HEK293 (cell line): ENCODE data around the gene UBTD1.

Source experiments
- EGR2 ChIP-seq: fragments of 450-650 bp; formaldehyde crosslinking; IDR thresholded peaks from 2 replicates; pipeline ENCODE4 v1.5.1; 2016; ENCODE audit warnings: low read depth, missing biosample characterization, missing genetic modification characterization
- GLI2 ChIP-seq: fragments of 450-650 bp; formaldehyde crosslinking; IDR thresholded peaks from 2 replicates; pipeline ENCODE4; 2017; ENCODE audit warnings: missing biosample characterization, missing genetic modification characterization, low read depth, borderline replicate concordance
- GLIS1 ChIP-seq: fragments of 450-650 bp; formaldehyde crosslinking; IDR thresholded peaks from 2 replicates; pipeline ENCODE4 v1.5.1; 2016; ENCODE audit warnings: missing biosample characterization, missing genetic modification characterization
- INSM2 ChIP-seq: fragments of 450-650 bp; formaldehyde crosslinking; IDR thresholded peaks from 2 replicates; pipeline ENCODE4 v1.5.1; 2016; ENCODE audit warnings: missing biosample characterization, missing genetic modification characterization
- OVOL3 ChIP-seq: fragments of 450-650 bp; formaldehyde crosslinking; IDR thresholded peaks from 2 replicates; pipeline ENCODE4 v1.5.1; 2016; ENCODE audit warnings: missing biosample characterization, missing genetic modification characterization
- PRDM1 ChIP-seq: fragments of 450-650 bp; formaldehyde crosslinking; IDR thresholded peaks from 2 replicates; pipeline ENCODE4; 2016; ENCODE audit warnings: missing biosample characterization, missing genetic modification characterization
- PRDM10 ChIP-seq: fragments of 450-650 bp; formaldehyde crosslinking; IDR thresholded peaks from 2 replicates; pipeline ENCODE4 v1.5.1; 2016; ENCODE audit warnings: missing biosample characterization, missing genetic modification characterization
- SP2 ChIP-seq: fragments of 450-650 bp; formaldehyde crosslinking; IDR thresholded peaks from 2 replicates; pipeline ENCODE4 v1.5.1; 2016; ENCODE audit warnings: missing biosample characterization, missing genetic modification characterization
- YY2 ChIP-seq: fragments of 450-650 bp; formaldehyde crosslinking; IDR thresholded peaks from 2 replicates; pipeline ENCODE4 v1.5.1; 2016; ENCODE audit warnings: missing biosample characterization, missing genetic modification characterization
- ZBTB48 ChIP-seq: fragments of 450-650 bp; formaldehyde crosslinking; IDR thresholded peaks from 2 replicates; pipeline ENCODE4 v1.5.1; 2016; ENCODE audit warnings: missing biosample characterization, missing genetic modification characterization
- ZBTB7A ChIP-seq: fragments of 450-650 bp; formaldehyde crosslinking; IDR thresholded peaks from 2 replicates; pipeline ENCODE4 v1.5.1; 2016; ENCODE audit warnings: low read depth, missing biosample characterization, missing genetic modification characterization
- ZNF146 ChIP-seq: fragments of 450-650 bp; formaldehyde crosslinking; IDR thresholded peaks from 2 replicates; pipeline ENCODE4 v1.5.1; 2016; ENCODE audit warnings: missing biosample characterization, missing genetic modification characterization
- ZNF169 ChIP-seq: fragments of 450-650 bp; formaldehyde crosslinking; IDR thresholded peaks from 2 replicates; pipeline ENCODE4 v1.5.1; 2016; ENCODE audit warnings: missing biosample characterization, missing genetic modification characterization
- ZNF202 ChIP-seq: fragments of 450-650 bp; formaldehyde crosslinking; IDR thresholded peaks from 2 replicates; pipeline ENCODE4 v1.5.1; 2016; ENCODE audit warnings: missing biosample characterization, missing genetic modification characterization, borderline replicate concordance
- ZNF324 ChIP-seq: fragments of 450-650 bp; formaldehyde crosslinking; IDR thresholded peaks from 2 replicates; pipeline ENCODE4 v1.5.1; 2016; ENCODE audit warnings: missing biosample characterization, missing genetic modification characterization
- ZNF366 ChIP-seq: fragments of 450-650 bp; formaldehyde crosslinking; conservative IDR thresholded peaks from 2 replicates; pipeline ENCODE4 v1.5.1; 2016; ENCODE audit warnings: missing biosample characterization, missing genetic modification characterization
- ZNF501 ChIP-seq: fragments of 450-650 bp; formaldehyde crosslinking; IDR thresholded peaks from 2 replicates; pipeline ENCODE4 v1.5.1; 2016; ENCODE audit warnings: missing biosample characterization, missing genetic modification characterization
- ZNF514 ChIP-seq: fragments of 450-650 bp; formaldehyde crosslinking; IDR thresholded peaks from 2 replicates; pipeline ENCODE4 v1.5.1; 2016; ENCODE audit warnings: missing biosample characterization, missing genetic modification characterization
- ZNF530 ChIP-seq: fragments of 450-650 bp; formaldehyde crosslinking; IDR thresholded peaks from 2 replicates; pipeline ENCODE4 v1.5.1; 2016; ENCODE audit warnings: low read depth, missing biosample characterization, missing genetic modification characterization
- ZNF560 ChIP-seq: fragments of 450-650 bp; formaldehyde crosslinking; IDR thresholded peaks from 2 replicates; pipeline ENCODE4 v1.5.1; 2017; ENCODE audit warnings: missing biosample characterization, missing genetic modification characterization, borderline replicate concordance
- ZNF600 ChIP-seq: fragments of 450-650 bp; formaldehyde crosslinking; IDR thresholded peaks from 2 replicates; pipeline ENCODE4 v1.5.1; 2016; ENCODE audit warnings: missing biosample characterization, missing genetic modification characterization
- ZNF610 ChIP-seq: fragments of 450-650 bp; formaldehyde crosslinking; IDR thresholded peaks from 2 replicates; pipeline ENCODE4 v1.5.1; 2016; ENCODE audit warnings: missing biosample characterization, missing genetic modification characterization, borderline replicate concordance
- ZNF621 ChIP-seq: fragments of 450-650 bp; formaldehyde crosslinking; IDR thresholded peaks from 2 replicates; pipeline ENCODE4 v1.5.1; 2017; ENCODE audit warnings: missing biosample characterization, missing genetic modification characterization
- ZNF624 ChIP-seq: fragments of 450-650 bp; formaldehyde crosslinking; IDR thresholded peaks from 2 replicates; pipeline ENCODE4 v1.5.1; 2017; ENCODE audit warnings: missing biosample characterization, missing genetic modification characterization
- ZNF645 ChIP-seq: fragments of 450-650 bp; formaldehyde crosslinking; IDR thresholded peaks from 2 replicates; pipeline ENCODE4; 2016; ENCODE audit warnings: missing biosample characterization, missing genetic modification characterization
- ZNF660 ChIP-seq: fragments of 450-650 bp; IDR thresholded peaks from 2 replicates; pipeline ENCODE4 v1.5.1; 2018; ENCODE audit warnings: missing biosample characterization, mild to moderate bottlenecking, missing genetic modification characterization
- ZNF670 ChIP-seq: fragments of 450-650 bp; formaldehyde crosslinking; IDR thresholded peaks from 2 replicates; pipeline ENCODE4 v1.5.1; 2016; ENCODE audit warnings: missing biosample characterization, missing genetic modification characterization, low read depth
- ZNF747 ChIP-seq: fragments of 450-650 bp; formaldehyde crosslinking; IDR thresholded peaks from 2 replicates; pipeline ENCODE4 v1.5.1; 2016; ENCODE audit warnings: missing biosample characterization, missing genetic modification characterization
- ZNF777 ChIP-seq: fragments of 450-650 bp; formaldehyde crosslinking; IDR thresholded peaks from 2 replicates; pipeline ENCODE4 v1.5.1; 2017; ENCODE audit warnings: missing biosample characterization, missing genetic modification characterization, borderline replicate concordance
- TF ChIP-seq, protein P1 (sequence below): fragments of 450-650 bp; formaldehyde crosslinking; IDR thresholded peaks from 2 replicates; pipeline ENCODE4 v1.5.1; 2016; ENCODE audit warnings: missing biosample characterization, missing genetic modification characterization
- TF ChIP-seq, protein P2 (sequence below): fragments of 450-650 bp; formaldehyde crosslinking; optimal IDR thresholded peaks from 2 replicates; pipeline ENCODE3; 2016; ENCODE audit warnings: missing biosample characterization, mild to moderate bottlenecking, missing genetic modification characterization

UBTD1 gene

DNA sequence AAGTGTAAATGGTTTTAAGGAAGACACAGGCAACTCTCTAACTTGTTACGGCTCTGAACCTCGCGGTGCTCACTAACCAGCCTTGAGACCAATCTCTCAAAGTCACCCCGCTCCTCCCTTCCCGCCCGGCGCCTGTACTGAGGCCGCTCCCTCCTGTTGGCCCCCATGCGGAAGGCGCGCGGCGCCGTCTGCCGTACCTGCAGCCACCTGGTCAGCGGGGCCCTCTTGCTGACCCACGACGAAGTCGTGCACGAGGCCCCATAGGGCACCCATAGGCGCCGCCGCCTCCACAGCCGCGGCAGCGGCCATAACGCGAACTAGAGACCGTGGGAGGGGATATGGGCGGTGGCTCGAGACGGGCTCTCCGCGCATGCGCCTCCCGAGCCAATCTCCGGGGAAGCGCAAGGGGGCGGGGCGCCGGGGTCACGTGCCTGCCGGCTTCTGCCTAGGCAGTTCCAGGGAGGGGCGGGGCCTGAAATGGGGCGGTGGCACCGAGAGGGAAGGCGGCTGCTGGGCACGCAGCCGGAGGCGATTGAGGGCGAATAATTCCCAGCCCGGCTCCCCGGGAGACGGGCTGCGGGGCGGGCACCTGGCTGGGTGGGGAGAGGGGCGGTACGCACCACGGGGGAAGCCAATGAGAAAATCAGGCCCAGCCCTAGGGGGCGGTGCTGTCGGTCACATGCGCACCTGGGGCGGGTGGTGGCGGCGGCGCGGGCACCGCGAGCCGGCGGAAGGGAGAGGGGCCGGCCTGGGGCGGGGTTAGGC is 466 bp upstream of the UBTD1 start, which contains the start of gene MMS19 (continued):
- TF ChIP-seq, protein P1, sequence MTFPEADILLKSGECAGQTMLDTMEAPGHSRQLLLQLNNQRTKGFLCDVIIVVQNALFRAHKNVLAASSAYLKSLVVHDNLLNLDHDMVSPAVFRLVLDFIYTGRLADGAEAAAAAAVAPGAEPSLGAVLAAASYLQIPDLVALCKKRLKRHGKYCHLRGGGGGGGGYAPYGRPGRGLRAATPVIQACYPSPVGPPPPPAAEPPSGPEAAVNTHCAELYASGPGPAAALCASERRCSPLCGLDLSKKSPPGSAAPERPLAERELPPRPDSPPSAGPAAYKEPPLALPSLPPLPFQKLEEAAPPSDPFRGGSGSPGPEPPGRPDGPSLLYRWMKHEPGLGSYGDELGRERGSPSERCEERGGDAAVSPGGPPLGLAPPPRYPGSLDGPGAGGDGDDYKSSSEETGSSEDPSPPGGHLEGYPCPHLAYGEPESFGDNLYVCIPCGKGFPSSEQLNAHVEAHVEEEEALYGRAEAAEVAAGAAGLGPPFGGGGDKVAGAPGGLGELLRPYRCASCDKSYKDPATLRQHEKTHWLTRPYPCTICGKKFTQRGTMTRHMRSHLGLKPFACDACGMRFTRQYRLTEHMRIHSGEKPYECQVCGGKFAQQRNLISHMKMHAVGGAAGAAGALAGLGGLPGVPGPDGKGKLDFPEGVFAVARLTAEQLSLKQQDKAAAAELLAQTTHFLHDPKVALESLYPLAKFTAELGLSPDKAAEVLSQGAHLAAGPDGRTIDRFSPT (tag by site-specific recombination): peak; percentile 99
- TF ChIP-seq ZNF501 (peak; percentile 97; the same call in 1 of the 2 replicates), ZNF146 (tag by site-specific recombination) (0 out of 2 replicates have a peak, but pooled peaks have one; percentile 10), ZNF660 (no peak), ZNF777 (no peak), ZNF670 (tag by site-specific recombination) (no peak), ZNF621 (tag by site-specific recombination) (no peak), OVOL3 (tag by site-specific recombination) (no peak), ZBTB7A (tag by site-specific recombination) (no peak), ZNF560 (tag by site-specific recombination) (no peak), ZNF202 (no peak), EGR2 (tag by site-specific recombination) (peak; percentile 84), ZNF600 (tag by site-specific recombination) (peak; percentile 99), ZNF324 (tag by site-specific recombination) (peak; percentile 16; the same call in 1 of the 2 replicates), ZNF530 (tag by site-specific recombination) (no peak), ZNF514 (tag by site-specific recombination) (no peak), PRDM1 (no peak), YY2 (tag by site-specific recombination) (peak; percentile 80), ZNF645 (tag by site-specific recombination) (0 out of 2 replicates have a peak, but pooled peaks have one; percentile 20), INSM2 (peak; percentile 53; the same call in 1 of the 2 replicates), PRDM10 (tag by site-specific recombination) (no peak), ZNF624 (tag by site-specific recombination) (no peak), GLIS1 (tag by site-specific recombination) (no peak; the same call in 1 of the 2 replicates), ZNF169 (tag by site-specific recombination) (no peak), ZNF610 (tag by site-specific recombination) (peak; percentile 82), GLI2 (tag by site-specific recombination) (no peak), ZNF366 (tag by site-specific recombination) (no peak; the same call in 1 of the 2 replicates), SP2 (peak; percentile 95), ZNF747 (tag by site-specific recombination) (no peak), ZBTB48 (tag by site-specific recombination) (no peak)
- TF ChIP-seq, protein P2, sequence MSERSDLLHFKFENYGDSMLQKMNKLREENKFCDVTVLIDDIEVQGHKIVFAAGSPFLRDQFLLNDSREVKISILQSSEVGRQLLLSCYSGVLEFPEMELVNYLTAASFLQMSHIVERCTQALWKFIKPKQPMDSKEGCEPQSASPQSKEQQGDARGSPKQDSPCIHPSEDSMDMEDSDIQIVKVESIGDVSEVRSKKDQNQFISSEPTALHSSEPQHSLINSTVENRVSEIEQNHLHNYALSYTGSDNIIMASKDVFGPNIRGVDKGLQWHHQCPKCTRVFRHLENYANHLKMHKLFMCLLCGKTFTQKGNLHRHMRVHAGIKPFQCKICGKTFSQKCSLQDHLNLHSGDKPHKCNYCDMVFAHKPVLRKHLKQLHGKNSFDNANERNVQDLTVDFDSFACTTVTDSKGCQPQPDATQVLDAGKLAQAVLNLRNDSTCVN (tag by site-specific recombination): peak; percentile 77
